ENCODE results near the gene PREX1.

GRCh38 chr20:48640871-48641270 is 186.9 kb downstream of the PREX1 start:
- TF ChIP-seq, protein P1, sequence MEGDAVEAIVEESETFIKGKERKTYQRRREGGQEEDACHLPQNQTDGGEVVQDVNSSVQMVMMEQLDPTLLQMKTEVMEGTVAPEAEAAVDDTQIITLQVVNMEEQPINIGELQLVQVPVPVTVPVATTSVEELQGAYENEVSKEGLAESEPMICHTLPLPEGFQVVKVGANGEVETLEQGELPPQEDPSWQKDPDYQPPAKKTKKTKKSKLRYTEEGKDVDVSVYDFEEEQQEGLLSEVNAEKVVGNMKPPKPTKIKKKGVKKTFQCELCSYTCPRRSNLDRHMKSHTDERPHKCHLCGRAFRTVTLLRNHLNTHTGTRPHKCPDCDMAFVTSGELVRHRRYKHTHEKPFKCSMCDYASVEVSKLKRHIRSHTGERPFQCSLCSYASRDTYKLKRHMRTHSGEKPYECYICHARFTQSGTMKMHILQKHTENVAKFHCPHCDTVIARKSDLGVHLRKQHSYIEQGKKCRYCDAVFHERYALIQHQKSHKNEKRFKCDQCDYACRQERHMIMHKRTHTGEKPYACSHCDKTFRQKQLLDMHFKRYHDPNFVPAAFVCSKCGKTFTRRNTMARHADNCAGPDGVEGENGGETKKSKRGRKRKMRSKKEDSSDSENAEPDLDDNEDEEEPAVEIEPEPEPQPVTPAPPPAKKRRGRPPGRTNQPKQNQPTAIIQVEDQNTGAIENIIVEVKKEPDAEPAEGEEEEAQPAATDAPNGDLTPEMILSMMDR (IDR thresholded peaks at IDR 0.05), result no peak
- no peak for TF ChIP-seq POLR2A (IDR thresholded peaks at IDR 0.05)

All from ovary (tissue), 3 donors.